Neuronal stem cell (in vitro differentiated cells): ENCODE results near the gene ZEB2.

Experiments
- DNase-seq: peaks from one replicate; pipeline ENCODE4 v3.0.0-alpha.2; 2013; ENCODE audit warnings: low spot score
- H2AFZ ChIP-seq: one replicate; pipeline ENCODE4 v1.6.1; 2013; ENCODE audit warnings: mild to moderate bottlenecking, low read length, inconsistent platforms
- H2AK5ac ChIP-seq: 2 replicates; pipeline ENCODE4 v1.6.1; 2013; ENCODE audit warnings: low read depth, mild to moderate bottlenecking, inconsistent platforms, low read length, moderate library complexity, mixed read lengths
- H2BK120ac ChIP-seq: 2 replicates; pipeline ENCODE4 v1.6.1; 2013; ENCODE audit warnings: low read depth, mild to moderate bottlenecking, inconsistent platforms, low read length, moderate library complexity, mixed read lengths
- H2BK12ac ChIP-seq: one replicate; pipeline ENCODE4 v1.6.1; 2013; ENCODE audit warnings: low read length, inconsistent platforms
- H2BK15ac ChIP-seq: 2 replicates; pipeline ENCODE4 v1.6.1; 2013; ENCODE audit warnings: mild to moderate bottlenecking, low read length, inconsistent platforms, mixed read lengths
- H2BK5ac ChIP-seq: one replicate; pipeline ENCODE4 v1.6.1; 2013; ENCODE audit warnings: inconsistent platforms, mild to moderate bottlenecking, low read length, moderate library complexity
- H3K14ac ChIP-seq: one replicate; pipeline ENCODE4 v1.6.1; 2013; ENCODE audit warnings: low read length, inconsistent platforms
- H3K18ac ChIP-seq: 2 replicates; pipeline ENCODE4 v1.6.1; 2013; ENCODE audit warnings: low read length, inconsistent platforms
- H3K23ac ChIP-seq: 2 replicates; pipeline ENCODE4 v1.6.1; 2013; ENCODE audit warnings: low read depth, mild to moderate bottlenecking, mixed read lengths, low read length, inconsistent platforms; ENCODE audit not compliant: poor library complexity
- H3K27ac ChIP-seq: replicated peaks from 3 replicates; pipeline ENCODE4 v1.5.1; 2013; ENCODE audit warnings: low read length, inconsistent platforms
- H3K27me3 ChIP-seq, 3 experiments: 2 replicates each; pipeline ENCODE4 v1.6.1; 2013; ENCODE audit warnings: low read length in 3 of 3, mild to moderate bottlenecking in 2 of 3, inconsistent platforms in 1 of 3, low read depth in 1 of 3, mixed read lengths in 1 of 3, moderate library complexity in 1 of 3; ENCODE audit not compliant: control insufficient read depth in 3 of 3, insufficient read depth in 3 of 3
- H3K36me3 ChIP-seq, 2 donors: replicated peaks in 1 of 2; 2 replicates each; pipeline ENCODE4 v1.6.1; 2013; ENCODE audit warnings: low read length in 2 of 2; ENCODE audit not compliant: control insufficient read depth in 2 of 2, insufficient read depth in 2 of 2
- H3K4ac ChIP-seq: 2 replicates; pipeline ENCODE4 v1.6.1; 2013; ENCODE audit warnings: inconsistent platforms, mild to moderate bottlenecking, low read length, moderate library complexity
- H3K4me1 ChIP-seq, 2 donors: 1 replicate in 1 of 2; 2 replicates in 1 of 2; pipeline ENCODE4 v1.6.1; 2013; ENCODE audit warnings: low read length in 2 of 2, low read depth in 1 of 2; ENCODE audit not compliant: control insufficient read depth in 2 of 2, insufficient read depth in 1 of 2
- H3K4me2 ChIP-seq: one replicate; pipeline ENCODE4 v1.6.1; 2013; ENCODE audit warnings: mild to moderate bottlenecking, low read length, inconsistent platforms; ENCODE audit not compliant: insufficient read depth, poor library complexity, severe bottlenecking
- H3K4me3 ChIP-seq, 2 donors: 2 replicates each; pipeline ENCODE4 v1.5.1; 2013; ENCODE audit warnings: low read length in 2 of 2, mild to moderate bottlenecking in 2 of 2, inconsistent platforms in 1 of 2, moderate library complexity in 1 of 2
- H3K79me1 ChIP-seq: one replicate; pipeline ENCODE4 v1.6.1; 2013; ENCODE audit warnings: low read depth, mild to moderate bottlenecking, inconsistent platforms, low read length, moderate library complexity
- H3K9ac ChIP-seq: one replicate; pipeline ENCODE4 v1.6.1; 2013; ENCODE audit warnings: mild to moderate bottlenecking, low read depth, low read length, inconsistent platforms; ENCODE audit not compliant: poor library complexity
- H3K9me3 ChIP-seq, 2 donors: replicated peaks in 1 of 2; 2 replicates each; pipeline versions ENCODE3 to v1.6.1; 2013; ENCODE audit warnings: low read length in 2 of 2, mild to moderate bottlenecking in 2 of 2, inconsistent platforms in 1 of 2, low read depth in 1 of 2, mixed read lengths in 1 of 2, moderate library complexity in 1 of 2; ENCODE audit not compliant: control insufficient read depth in 2 of 2, insufficient read depth in 1 of 2
- H4K8ac ChIP-seq: one replicate; pipeline ENCODE4 v1.6.1; 2013; ENCODE audit warnings: low read depth, mild to moderate bottlenecking, inconsistent platforms, low read length, moderate library complexity
- H4K91ac ChIP-seq: one replicate; pipeline ENCODE4 v1.6.1; 2013; ENCODE audit warnings: low read length, low read depth, mild to moderate bottlenecking, inconsistent platforms; ENCODE audit not compliant: poor library complexity
- WGBS, 2 donors: extraction: QIAGEN DNeasy Blood & Tissue Kit; methylation state at CpG; one replicate each; pipeline ENCODE4 v1.1.7; 2013; ENCODE audit warnings: missing lambda C conversion rate in 2 of 2, mixed read lengths in 1 of 2; ENCODE audit not compliant: insufficient read length in 2 of 2, insufficient replicate concordance in 1 of 2; ENCODE audit errors: extremely low coverage in 2 of 2; 5-methylcytosine and 5-hydroxymethylcytosine counted together

ZEB2 gene

GRCh38 chr2:144518748-144519596, 947 bp downstream of the ZEB2 start:
- Histone ChIP-seq H4K91ac (no peak overlapping the region), H2AK5ac (no peak overlapping the region), H3K4me2 (peak overlapping the region; percentile 52), H3K79me1 (no peaks in the 10 kb centered on the region), H2BK15ac (no peak overlapping the region), H3K36me3 (peaks cover 0 to 16% of the 10 kb centered on the region in 2 donors), H3K9me3 (no peaks in the 10 kb centered on the region), H3K27ac (no peak overlapping the region), H3K14ac (no peak overlapping the region), H2BK5ac (no peak overlapping the region), H3K9ac (no peak overlapping the region), H3K18ac (no peak overlapping the region), H4K8ac (no peak overlapping the region), H3K4me1 (peaks cover 8 to 38% of the 10 kb centered on the region in 2 donors), H2BK120ac (no peak overlapping the region), H3K4me3 (peak overlapping the region; percentile 77 to 79), H3K4ac (no peak overlapping the region), H2BK12ac (no peak overlapping the region), H3K23ac (no peak overlapping the region), H2AFZ (no peak overlapping the region), H3K27me3 (no peaks in the 10 kb centered on the region)
- WGBS, 2 donors, result no CpG with 5 or more reads among the region's 8 CpGs
- DNase-seq, result no peak

DNA sequence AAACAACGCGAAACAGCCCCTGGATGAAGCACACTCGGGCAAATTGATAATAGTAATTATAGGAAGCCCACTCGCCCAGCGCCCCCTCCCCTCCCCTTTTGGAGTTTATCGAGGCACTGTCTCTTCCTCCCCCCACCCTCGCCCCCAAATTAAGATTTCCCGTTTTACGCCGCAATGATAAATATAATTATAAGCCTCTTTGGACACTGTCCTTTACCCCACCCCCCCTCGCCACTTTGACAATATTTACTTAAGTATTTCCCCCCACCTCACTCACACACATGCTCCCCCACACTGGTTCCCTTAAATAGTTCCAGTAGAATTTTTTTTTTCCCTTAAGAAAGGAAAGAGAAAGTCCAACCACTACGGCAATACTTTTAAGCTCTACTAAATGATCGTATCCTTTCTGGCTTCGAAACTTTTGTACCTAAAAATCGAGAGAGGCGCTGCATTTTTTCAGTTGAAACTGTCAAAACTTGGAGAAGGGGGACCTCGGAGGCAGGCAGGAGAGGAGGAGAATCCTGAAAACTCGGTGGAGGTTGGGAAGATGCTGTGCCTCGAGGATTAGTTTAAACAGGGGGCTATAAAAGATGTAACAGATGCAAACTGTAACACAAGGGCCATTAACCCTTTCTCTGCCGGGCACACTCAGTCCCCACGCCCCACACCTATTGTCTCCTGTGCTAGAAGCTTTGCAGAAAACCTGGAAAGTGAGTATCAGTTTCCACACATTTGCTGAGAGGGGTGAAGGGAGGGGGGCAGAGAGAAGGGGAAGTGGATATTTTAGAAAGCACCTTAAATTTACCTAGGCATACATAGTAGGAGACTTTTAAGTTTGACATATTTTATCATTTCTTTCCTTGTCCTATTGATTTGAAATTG, 1.8 kb downstream of the ZEB2 start:
- Histone ChIP-seq H3K23ac (no peak overlapping the region), H3K14ac (no peak overlapping the region), H2BK12ac (no peak overlapping the region), H4K8ac (no peak overlapping the region), H3K9ac (peak overlapping the region; percentile 32), H4K91ac (no peak overlapping the region), H2BK15ac (no peak overlapping the region), H2BK5ac (no peak overlapping the region), H2BK120ac (no peak overlapping the region), H3K79me1 (no peaks in the 10 kb centered on the region), H3K9me3 (no peaks in the 10 kb centered on the region), H3K27me3 (no peaks in the 10 kb centered on the region), H3K27ac (peak overlapping the region; percentile 19), H3K4me2 (peak overlapping the region; percentile 58), H3K36me3 (peaks cover 0 to 25% of the 10 kb centered on the region in 2 donors), H3K4me3 (peak overlapping the region; percentile 79 to 90), H3K18ac (no peak overlapping the region), H3K4ac (no peak overlapping the region), H2AK5ac (no peak overlapping the region), H3K4me1 (peaks cover 14 to 47% of the 10 kb centered on the region in 2 donors), H2AFZ (peak overlapping the region; percentile 36)
- no peak for DNase-seq
- WGBS, 2 donors, result no CpG with 5 or more reads among the region's 21 CpGs

DNA sequence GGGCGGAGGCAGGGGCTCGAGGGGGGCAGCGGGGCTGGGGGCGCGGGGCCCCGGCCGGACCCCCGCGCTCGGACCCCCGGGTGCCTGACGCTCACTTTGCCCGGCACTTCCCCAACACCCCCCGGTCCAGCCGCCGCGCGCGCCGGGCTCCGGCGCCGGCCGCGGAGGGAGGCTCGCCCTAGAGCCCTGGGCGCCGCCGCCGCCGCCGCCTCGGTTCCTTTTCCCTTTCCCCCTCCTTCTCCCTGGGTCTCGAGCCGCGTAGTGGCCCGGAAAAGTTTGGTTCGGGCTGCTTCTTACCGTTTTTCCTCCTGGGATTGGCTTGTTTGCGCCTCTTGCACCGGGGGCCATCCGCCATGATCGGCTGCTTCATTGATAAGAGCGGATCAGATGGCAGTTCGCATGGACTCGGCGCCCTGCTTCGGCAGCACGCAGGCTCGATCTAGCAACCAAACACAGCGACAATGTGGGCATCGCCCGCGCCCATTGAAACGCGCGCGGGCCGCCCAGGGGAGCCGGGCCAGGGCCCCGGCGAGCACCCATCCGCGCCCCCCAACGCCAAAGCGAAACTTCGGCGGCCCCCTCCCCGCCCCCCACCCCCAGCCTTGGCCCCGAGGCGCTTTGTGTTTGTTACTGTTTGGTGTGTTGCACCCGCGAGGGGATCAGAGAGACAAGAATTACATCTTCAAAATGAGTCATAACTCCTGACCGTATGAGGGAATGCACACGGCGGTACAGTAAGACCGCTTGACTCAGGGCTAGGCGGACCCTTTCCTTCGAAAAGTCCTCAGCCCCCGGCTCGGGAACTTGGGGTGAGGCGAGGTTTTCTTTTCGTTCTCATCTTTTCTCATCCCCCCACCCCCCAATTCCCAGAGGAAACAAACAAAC, 2.7 kb downstream of the ZEB2 start:
- Histone ChIP-seq H2BK15ac (no peak overlapping the region), H3K9ac (peak overlapping the region; percentile 95), H3K27me3 (no peaks in the 10 kb centered on the region), H3K4ac (no peak overlapping the region), H4K91ac (peak overlapping the region; percentile 60), H2BK5ac (peak overlapping the region; percentile 79), H4K8ac (no peak overlapping the region), H3K79me1 (no peaks in the 10 kb centered on the region), H3K4me3 (peak overlapping the region; percentile 79 to 90), H3K9me3 (no peaks in the 10 kb centered on the region), H2AK5ac (peak overlapping the region; percentile 38), H3K18ac (peak overlapping the region; percentile 96), H2BK12ac (peak overlapping the region; percentile 65), H2BK120ac (peak overlapping the region; percentile 38), H2AFZ (peak overlapping the region; percentile 36), H3K27ac (peak overlapping the region; percentile 69), H3K4me1 (peaks cover 17 to 47% of the 10 kb centered on the region in 2 donors), H3K4me2 (peak overlapping the region; percentile 58), H3K23ac (peak overlapping the region; percentile 47), H3K36me3 (peaks cover 0 to 34% of the 10 kb centered on the region in 2 donors), H3K14ac (no peak overlapping the region)
- WGBS, 2 donors, result no CpG with 5 or more reads among the region's 83 CpGs
- DNase-seq, result no peak
